ENCODE measurements around the gene FBN3.
"Not testable (repeated sequence)": the region's sequence is repeated elsewhere in the genome, so short reads cannot be mapped to it uniquely, and the experiment has no call there.

The FBN3 gene

GRCh38 chr19:8149261-8150094 lies at the start of gene FBN3:
Gene FBN3, minus strand, starts transcription at chr19:8149592. Its CDS starts 2,112 bp downstream, at chr19:8147480.
- no peak for DNase-seq (ENCODE audit: low read depth)

- no peak for DNase-seq (ENCODE audit: low read depth)
These were observed 47.0 kb upstream of the FBN3 start for GRCh38 chr19:8196271-8196927.

GRCh38 chr19:8194528-8195267 lies 45.3 kb upstream of the FBN3 start:
- DNase-seq (ENCODE audit: low read depth) = no peak

- DNase-seq (ENCODE audit: low read depth) = no peak
These were observed 42.9 kb upstream of the FBN3 start for GRCh38 chr19:8192221-8192820.

GRCh38 chr19:8185343-8186068 lies 36.1 kb upstream of the FBN3 start:
- DNase-seq (ENCODE audit: low read depth) = no peak

- no peak for DNase-seq (ENCODE audit: low read depth)
These were observed 34.9 kb upstream of the FBN3 start for GRCh38 chr19:8184274-8184673.

GRCh38 chr19:8180018-8180417 lies 30.6 kb upstream of the FBN3 start:
- DNase-seq (ENCODE audit: low read depth) = no peak

GRCh38 chr19:8174706-8175105 lies 25.3 kb upstream of the FBN3 start:
- DNase-seq (ENCODE audit: low read depth) = no peak

- DNase-seq (ENCODE audit: low read depth) = no peak
These were observed 19.1 kb upstream of the FBN3 start for GRCh38 chr19:8168537-8168936.

GRCh38 chr19:8167985-8168384 lies 18.6 kb upstream of the FBN3 start:
- no peak for DNase-seq (ENCODE audit: low read depth)

- no peak for DNase-seq (ENCODE audit: low read depth)
These were observed 14.4 kb upstream of the FBN3 start for GRCh38 chr19:8163759-8164158.

GRCh38 chr19:8161135-8161646 lies 11.8 kb upstream of the FBN3 start:
- DNase-seq (ENCODE audit: low read depth) = no peak

GRCh38 chr19:8159322-8159721 lies 9.9 kb upstream of the FBN3 start:
- not testable (repeated sequence) for DNase-seq (ENCODE audit: low read depth)

GRCh38 chr19:8158411-8159074 lies 9.2 kb upstream of the FBN3 start:
- no peak for DNase-seq (ENCODE audit: low read depth)

GRCh38 chr19:8155318-8155717 lies 5.9 kb upstream of the FBN3 start:
- no peak for DNase-seq (ENCODE audit: low read depth)

GRCh38 chr19:8154014-8154413 lies 4.6 kb upstream of the FBN3 start:
- DNase-seq (ENCODE audit: low read depth) = not testable (repeated sequence)

- DNase-seq (ENCODE audit: low read depth) = no peak
These were observed 2.3 kb upstream of the FBN3 start for GRCh38 chr19:8151767-8152035.

- DNase-seq (ENCODE audit: low read depth) = no peak
These were observed 1.8 kb upstream of the FBN3 start for GRCh38 chr19:8150998-8151766.

GRCh38 chr19:8150178-8150865 lies 930 bp upstream of the FBN3 start:
- no peak for DNase-seq (ENCODE audit: low read depth)

Measured in GM04503 (cell line).